Esophagus squamous epithelium (tissue), 5 donors: Measurements from ENCODE around the gene ANAPC16. TPM values are rescaled to one million over a fixed set of nuclear protein-coding genes. Genes with fewer than 3 reads are reported as not detected.
A peak's percentile ranks its signal among the peaks of the same experiment; 100 is the strongest.

Experiments used
- DNase-seq: peaks from one replicate; lab custom pipeline; 2025; lab: John Stamatoyannopoulos, UW
- H3K27ac ChIP-seq, 4 donors: fragments of 200-600 bp; sonication (generic); one replicate each; pipeline ENCODE4 v1.5.1; 2016 to 2019; ENCODE audit warnings: mild to moderate bottlenecking in 1 of 4
- H3K27me3 ChIP-seq, 4 donors: fragments of 200-600 bp; sonication (generic); 1 replicate in 3 of 4; 2 replicates in 1 of 4; pipeline versions ENCODE4 v1.5.1 to v1.6.0; 2017 to 2021; ENCODE audit warnings: antibody characterized with exemption in 1 of 4
- H3K36me3 ChIP-seq, 3 donors: fragments of 200-600 bp; sonication (generic); one replicate each; pipeline ENCODE4 v1.5.1; 2016 to 2019
- H3K4me1 ChIP-seq, 3 donors: fragments of 200-600 bp; sonication (generic); one replicate each; pipeline ENCODE4 v1.5.1; 2017 to 2019
- H3K4me3 ChIP-seq, 4 donors: fragments of 200-600 bp; sonication (generic); 1 replicate in 3 of 4; 2 replicates in 1 of 4; pipeline ENCODE4 v1.5.1; 2016 to 2019; ENCODE audit warnings: mild to moderate bottlenecking in 2 of 4, moderate library complexity in 1 of 4
- H3K9me3 ChIP-seq, 3 donors: fragments of 200-600 bp; sonication (generic); one replicate each; pipeline ENCODE4 v1.5.1; 2016 to 2019
- CTCF ChIP-seq, 6 experiments: fragments of 450-650 bp in 4 of 6; fragments of 200-600 bp in 2 of 6; sonication (generic) in 2 of 6; IDR thresholded peaks; one replicate each; pipeline ENCODE4 v1.5.1; 2016 to 2019; ENCODE audit warnings: antibody characterized with exemption in 6 of 6, mild to moderate bottlenecking in 4 of 6, moderate library complexity in 4 of 6
- POLR2A ChIP-seq, 4 donors: fragments of 450-650 bp; IDR thresholded peaks; one replicate each; pipeline ENCODE4 v1.6.1; 2017; ENCODE audit warnings: antibody characterized with exemption in 4 of 4, mild to moderate bottlenecking in 4 of 4, moderate library complexity in 3 of 4
- WGBS, 2 donors: methylation state at CpG; one replicate each; pipeline ENCODE4 v1.1.5; 2018; 5-methylcytosine and 5-hydroxymethylcytosine counted together
- intact Hi-C: fragments of 100-400 bp; cut with DNase I; formaldehyde crosslinking; loops from one replicate; pipeline ENCODE4 v1.15.0; 2022
- total RNA-seq, 4 donors: library from RNA; depleted of rRNA; stranded (reverse); fragments of >200 nt; gene quantifications; one replicate each; pipeline ENCODE4 v1.1.0, GENCODE V29; 2016
- donor health status: DM: yes; HTN: yes; CAD: no.

Gene ANAPC16
- total RNA-seq, 4 donors from 2014 or later = 34.2 to 104 (median 58.1) TPM

- H3K4me3 ChIP-seq = no peak overlapping the region
- H3K27ac ChIP-seq = peak overlapping the region in 2 of 4 donors; percentile 42 to 62
- no peaks in the 10 kb centered on the region for H3K27me3 ChIP-seq
- H3K4me1 ChIP-seq = peaks cover 3 to 22% (median 4%) of the 10 kb centered on the region in 3 donors
- H3K9me3 ChIP-seq = no peaks in the 10 kb centered on the region
- intact Hi-C loops = no loop called here
- TF ChIP-seq CTCF (IDR thresholded peaks at IDR 0.05) (no peak), POLR2A (IDR thresholded peaks at IDR 0.05) (no peak)
- no peak for DNase-seq
- peaks cover 0 to 75% (median 20%) of the 10 kb centered on the region in 3 donors for H3K36me3 ChIP-seq
- 79 to 91% methylated on average over 6 of the region's 6 CpGs for WGBS, 2 donors
These were observed 18.8 kb downstream of the ANAPC16 start for GRCh38 chr10:72234560-72235095.

- H3K36me3 ChIP-seq = peaks cover 0 to 67% (median 20%) of the 10 kb centered on the region in 3 donors
- no peak overlapping the region for H3K4me3 ChIP-seq
- H3K27me3 ChIP-seq = no peaks in the 10 kb centered on the region
- H3K4me1 ChIP-seq = peaks cover 0 to 11% (median 3%) of the 10 kb centered on the region in 3 donors
- H3K9me3 ChIP-seq = no peaks in the 10 kb centered on the region
- DNase-seq = no peak
- intact Hi-C loops = no loop called here
- TF ChIP-seq CTCF (IDR thresholded peaks at IDR 0.05) (no peak), POLR2A (IDR thresholded peaks at IDR 0.05) (no peak)
- 88% methylated on average over 6 of the region's 6 CpGs for WGBS, 2 donors
- H3K27ac ChIP-seq = peak overlapping the region in 2 of 4 donors; percentile 21 to 48
These were observed 19.9 kb downstream of the ANAPC16 start for GRCh38 chr10:72235544-72236279.

GRCh38 chr10:72238392-72239175 is 22.8 kb downstream of the ANAPC16 start:
- H3K27me3 ChIP-seq = no peaks in the 10 kb centered on the region
- H3K4me1 ChIP-seq = peaks cover 11 to 25% (median 18%) of the 10 kb centered on the region in 3 donors
- no peak overlapping the region for H3K27ac ChIP-seq
- intact Hi-C loops = no loop called here
- TF ChIP-seq POLR2A (IDR thresholded peaks at IDR 0.05) (no peak), CTCF (IDR thresholded peaks at IDR 0.05) (no peak)
- H3K9me3 ChIP-seq = no peaks in the 10 kb centered on the region
- DNase-seq = no peak
- 88 to 93% methylated on average over 8 to 12 of the region's 13 CpGs for WGBS, 2 donors
- peaks cover 0 to 39% (median 20%) of the 10 kb centered on the region in 3 donors for H3K36me3 ChIP-seq
- H3K4me3 ChIP-seq = no peak overlapping the region

- Histone ChIP-seq H3K27ac (peak overlapping the region in 1 of 4 donors; percentile 5), H3K36me3 (peaks cover 0 to 30% (median 12%) of the 10 kb centered on the region in 3 donors), H3K4me3 (no peak overlapping the region), H3K4me1 (peaks cover 19 to 33% (median 26%) of the 10 kb centered on the region in 3 donors), H3K9me3 (no peaks in the 10 kb centered on the region), H3K27me3 (no peaks in the 10 kb centered on the region)
- TF ChIP-seq POLR2A (IDR thresholded peaks at IDR 0.05) = no peak
- no peak for TF ChIP-seq CTCF (IDR thresholded peaks at IDR 0.05)
- DNase-seq = no peak
- intact Hi-C loops = no loop called here
- WGBS, 2 donors = 71 to 92% methylated on average over 1 of the region's 1 CpG
These were observed 23.6 kb downstream of the ANAPC16 start for GRCh38 chr10:72239409-72239808.
